Measurements from ENCODE around the gene PTPN9.

Gene PTPN9

GRCh38 chr15:75436881-75437280 is 142.2 kb downstream of the PTPN9 start:
- no peak overlapping the region for H3K4me3 ChIP-seq (ENCODE audit: low read length)
- TF ChIP-seq, protein P1, sequence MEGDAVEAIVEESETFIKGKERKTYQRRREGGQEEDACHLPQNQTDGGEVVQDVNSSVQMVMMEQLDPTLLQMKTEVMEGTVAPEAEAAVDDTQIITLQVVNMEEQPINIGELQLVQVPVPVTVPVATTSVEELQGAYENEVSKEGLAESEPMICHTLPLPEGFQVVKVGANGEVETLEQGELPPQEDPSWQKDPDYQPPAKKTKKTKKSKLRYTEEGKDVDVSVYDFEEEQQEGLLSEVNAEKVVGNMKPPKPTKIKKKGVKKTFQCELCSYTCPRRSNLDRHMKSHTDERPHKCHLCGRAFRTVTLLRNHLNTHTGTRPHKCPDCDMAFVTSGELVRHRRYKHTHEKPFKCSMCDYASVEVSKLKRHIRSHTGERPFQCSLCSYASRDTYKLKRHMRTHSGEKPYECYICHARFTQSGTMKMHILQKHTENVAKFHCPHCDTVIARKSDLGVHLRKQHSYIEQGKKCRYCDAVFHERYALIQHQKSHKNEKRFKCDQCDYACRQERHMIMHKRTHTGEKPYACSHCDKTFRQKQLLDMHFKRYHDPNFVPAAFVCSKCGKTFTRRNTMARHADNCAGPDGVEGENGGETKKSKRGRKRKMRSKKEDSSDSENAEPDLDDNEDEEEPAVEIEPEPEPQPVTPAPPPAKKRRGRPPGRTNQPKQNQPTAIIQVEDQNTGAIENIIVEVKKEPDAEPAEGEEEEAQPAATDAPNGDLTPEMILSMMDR (conservative IDR thresholded peaks at IDR 0.05; ENCODE audit: low read depth, low read length): no peak
- DNase-seq (ENCODE audit: low read depth): no peak

DNA sequence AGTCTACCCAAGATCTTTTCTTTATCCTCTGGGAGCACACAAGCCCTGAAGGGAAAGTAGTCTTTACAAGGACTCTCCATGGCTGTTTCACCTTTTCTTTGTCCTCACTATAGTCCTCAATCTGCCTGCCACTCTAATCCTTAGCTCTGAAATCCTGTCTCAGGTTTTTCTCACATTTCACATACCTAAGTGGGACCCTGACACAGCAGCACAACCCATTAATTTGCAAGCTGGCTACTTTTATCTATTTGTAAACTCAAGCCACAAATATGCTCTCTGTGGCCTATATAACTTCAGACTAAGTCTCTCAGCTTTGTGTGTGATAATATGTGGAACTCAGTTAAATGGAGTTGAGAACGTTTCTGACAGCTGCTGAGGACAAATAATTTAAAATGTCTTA is 147.4 kb downstream of the PTPN9 start:
- no peak overlapping the region for H3K4me3 ChIP-seq (ENCODE audit: low read length)
- no peak for DNase-seq (ENCODE audit: low read depth)
- TF ChIP-seq, protein P1 (conservative IDR thresholded peaks at IDR 0.05; ENCODE audit: low read depth, low read length): no peak

- no peak overlapping the region for H3K4me3 ChIP-seq (ENCODE audit: low read length)
- TF ChIP-seq, protein P1 (conservative IDR thresholded peaks at IDR 0.05; ENCODE audit: low read depth, low read length): no peak
- DNase-seq (ENCODE audit: low read depth): no peak
Measured at GRCh38 chr15:75431270-75431669, 147.8 kb downstream of the PTPN9 start.

DNA sequence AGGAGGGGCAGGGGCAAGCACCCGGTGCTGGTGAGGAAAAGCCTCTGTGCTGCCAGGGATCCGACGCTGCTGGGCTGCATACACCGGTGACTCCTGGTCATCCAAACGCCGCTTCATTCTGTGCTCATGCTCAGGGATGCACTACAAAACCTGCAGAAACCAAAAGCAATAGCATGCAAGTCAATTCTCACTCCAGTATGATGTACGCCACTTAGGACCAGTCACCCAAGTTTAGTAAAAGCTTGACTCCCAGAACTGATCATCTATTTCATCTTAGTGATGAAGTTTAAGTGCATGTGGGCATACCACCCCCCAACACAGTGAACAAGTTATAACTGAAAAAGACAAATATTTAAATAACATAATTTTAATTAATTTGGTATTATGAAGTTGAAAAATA is 148.9 kb downstream of the PTPN9 start:
- TF ChIP-seq, protein P1 (conservative IDR thresholded peaks at IDR 0.05; ENCODE audit: low read depth, low read length): no peak
- DNase-seq (ENCODE audit: low read depth): no peak
- no peak overlapping the region for H3K4me3 ChIP-seq (ENCODE audit: low read length)

DNA sequence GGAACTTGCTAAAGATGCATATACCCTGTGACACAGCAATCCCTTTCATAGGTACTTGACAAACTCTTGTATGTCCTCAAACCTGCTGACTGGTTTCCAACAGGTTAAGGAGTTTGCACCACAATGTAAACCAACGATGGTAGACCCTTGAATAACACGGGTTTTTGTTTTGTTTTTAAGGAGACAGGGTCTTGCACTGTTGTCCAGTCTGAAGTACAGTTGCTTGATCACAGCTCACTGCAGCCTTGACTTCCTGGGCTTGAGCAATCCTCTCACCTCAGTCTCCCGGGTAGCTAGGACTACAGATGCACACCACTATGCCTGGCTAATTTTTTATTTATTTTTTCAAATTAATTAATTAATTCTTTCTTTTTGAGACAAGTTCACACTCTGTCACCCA is 151.0 kb downstream of the PTPN9 start:
- TF ChIP-seq, protein P1 (conservative IDR thresholded peaks at IDR 0.05; ENCODE audit: low read depth, low read length): no peak
- no peak overlapping the region for H3K4me3 ChIP-seq (ENCODE audit: low read length)
- DNase-seq (ENCODE audit: low read depth): no peak

GRCh38 chr15:75425966-75426500 is 153.1 kb downstream of the PTPN9 start:
- TF ChIP-seq, protein P1 (conservative IDR thresholded peaks at IDR 0.05; ENCODE audit: low read depth, low read length): no peak
- H3K4me3 ChIP-seq (ENCODE audit: low read length): no peak overlapping the region
- no peak for DNase-seq (ENCODE audit: low read depth)

GRCh38 chr15:75422554-75422953 is 156.6 kb downstream of the PTPN9 start:
- no peak for DNase-seq (ENCODE audit: low read depth)
- no peak overlapping the region for H3K4me3 ChIP-seq (ENCODE audit: low read length)
- TF ChIP-seq, protein P1 (conservative IDR thresholded peaks at IDR 0.05; ENCODE audit: low read depth, low read length): no peak
